Measurements from ENCODE around the gene SUN1.
"Not testable (repeated sequence)": the region's sequence is repeated elsewhere in the genome, so short reads cannot be mapped to it uniquely, and the experiment has no call there.

SUN1 gene

GRCh38 chr7:840001-840600 lies 7.8 kb downstream of the SUN1 start:
- no peak for FAIRE-seq
- DNase-seq (ENCODE audit: insufficient read length, low spot score), result no peak
- no peak for TF ChIP-seq POLR2AphosphoS5 (IDR thresholded peaks at IDR 0.05; ENCODE audit: low read depth, low read length)
- TF ChIP-seq POLR2A (IDR thresholded peaks at IDR 0.05; ENCODE audit: low read depth, low read length), result no peak
- TF ChIP-seq PAX5 (IDR thresholded peaks at IDR 0.05; ENCODE audit: insufficient read depth, low read length, severe bottlenecking), result no peak
- no peak for TF ChIP-seq SPI1 (IDR thresholded peaks at IDR 0.05; ENCODE audit: low read depth, low read length)
- no peak for TF ChIP-seq POU2F2 (IDR thresholded peaks at IDR 0.05; ENCODE audit: low read depth, low read length)
- TF ChIP-seq TAF1 (IDR thresholded peaks at IDR 0.05; ENCODE audit: low read depth, low read length), result no peak

GRCh38 chr7:841943-842342 lies 9.7 kb downstream of the SUN1 start:
- TF ChIP-seq POU2F2 (IDR thresholded peaks at IDR 0.05; ENCODE audit: low read depth, low read length) (no peak), POLR2A (IDR thresholded peaks at IDR 0.05; ENCODE audit: low read depth, low read length) (no peak), SPI1 (IDR thresholded peaks at IDR 0.05; ENCODE audit: low read depth, low read length) (no peak), POLR2AphosphoS5 (IDR thresholded peaks at IDR 0.05; ENCODE audit: low read depth, low read length) (no peak), PAX5 (IDR thresholded peaks at IDR 0.05; ENCODE audit: insufficient read depth, low read length, severe bottlenecking) (no peak), TAF1 (IDR thresholded peaks at IDR 0.05; ENCODE audit: low read depth, low read length) (no peak)
- DNase-seq (ENCODE audit: insufficient read length, low spot score), result no peak
- FAIRE-seq, result no peak

GRCh38 chr7:842431-843031 lies 10.3 kb downstream of the SUN1 start:
- FAIRE-seq, result no peak
- TF ChIP-seq TAF1 (IDR thresholded peaks at IDR 0.05; ENCODE audit: low read depth, low read length), result no peak
- TF ChIP-seq POLR2A (IDR thresholded peaks at IDR 0.05; ENCODE audit: low read depth, low read length), result no peak
- TF ChIP-seq SPI1 (IDR thresholded peaks at IDR 0.05; ENCODE audit: low read depth, low read length), result no peak
- no peak for TF ChIP-seq POU2F2 (IDR thresholded peaks at IDR 0.05; ENCODE audit: low read depth, low read length)
- TF ChIP-seq PAX5 (IDR thresholded peaks at IDR 0.05; ENCODE audit: insufficient read depth, low read length, severe bottlenecking), result no peak
- TF ChIP-seq POLR2AphosphoS5 (IDR thresholded peaks at IDR 0.05; ENCODE audit: low read depth, low read length), result no peak
- DNase-seq (ENCODE audit: insufficient read length, low spot score), result no peak

GRCh38 chr7:843230-843629 lies 11.0 kb downstream of the SUN1 start:
- TF ChIP-seq POLR2A (IDR thresholded peaks at IDR 0.05; ENCODE audit: low read depth, low read length) (no peak), PAX5 (IDR thresholded peaks at IDR 0.05; ENCODE audit: insufficient read depth, low read length, severe bottlenecking) (no peak)
- no peak for DNase-seq (ENCODE audit: insufficient read length, low spot score)
- no peak for FAIRE-seq

GRCh38 chr7:844043-844442 lies 11.8 kb downstream of the SUN1 start:
- no peak for FAIRE-seq
- DNase-seq (ENCODE audit: insufficient read length, low spot score), result no peak
- TF ChIP-seq POLR2A (IDR thresholded peaks at IDR 0.05; ENCODE audit: low read depth, low read length) (no peak), PAX5 (IDR thresholded peaks at IDR 0.05; ENCODE audit: insufficient read depth, low read length, severe bottlenecking) (no peak)

GRCh38 chr7:844514-844913 lies 12.2 kb downstream of the SUN1 start:
- DNase-seq (ENCODE audit: insufficient read length, low spot score) (no peak), FAIRE-seq (no peak)
- no peak for TF ChIP-seq SPI1 (IDR thresholded peaks at IDR 0.05; ENCODE audit: low read depth, low read length)

- TF ChIP-seq SPI1 (IDR thresholded peaks at IDR 0.05; ENCODE audit: low read depth, low read length) (no peak), POLR2A (IDR thresholded peaks at IDR 0.05; ENCODE audit: low read depth, low read length) (no peak), PAX5 (IDR thresholded peaks at IDR 0.05; ENCODE audit: insufficient read depth, low read length, severe bottlenecking) (no peak), TAF1 (IDR thresholded peaks at IDR 0.05; ENCODE audit: low read depth, low read length) (no peak), POU2F2 (IDR thresholded peaks at IDR 0.05; ENCODE audit: low read depth, low read length) (no peak), POLR2AphosphoS5 (IDR thresholded peaks at IDR 0.05; ENCODE audit: low read depth, low read length) (no peak)
- DNase-seq (ENCODE audit: insufficient read length, low spot score), result no peak
- no peak for FAIRE-seq
These were observed 12.8 kb downstream of the SUN1 start for GRCh38 chr7:845091-845490.

- FAIRE-seq (no peak), DNase-seq (ENCODE audit: insufficient read length, low spot score) (no peak)
- TF ChIP-seq TAF1 (IDR thresholded peaks at IDR 0.05; ENCODE audit: low read depth, low read length) (no peak), POU2F2 (IDR thresholded peaks at IDR 0.05; ENCODE audit: low read depth, low read length) (no peak), SPI1 (IDR thresholded peaks at IDR 0.05; ENCODE audit: low read depth, low read length) (no peak), PAX5 (IDR thresholded peaks at IDR 0.05; ENCODE audit: insufficient read depth, low read length, severe bottlenecking) (no peak)
These were observed 13.5 kb downstream of the SUN1 start for GRCh38 chr7:845731-846130.

GRCh38 chr7:846958-847650 lies 14.8 kb downstream of the SUN1 start:
- not testable (repeated sequence) for DNase-seq (ENCODE audit: insufficient read length, low spot score); FAIRE-seq

GRCh38 chr7:847728-848127 lies 15.5 kb downstream of the SUN1 start:
- not testable (repeated sequence) for DNase-seq (ENCODE audit: insufficient read length, low spot score); FAIRE-seq

- DNase-seq (ENCODE audit: insufficient read length, low spot score) (no peak), FAIRE-seq (no peak)
- TF ChIP-seq POLR2AphosphoS5 (IDR thresholded peaks at IDR 0.05; ENCODE audit: low read depth, low read length) (no peak), POU2F2 (IDR thresholded peaks at IDR 0.05; ENCODE audit: low read depth, low read length) (no peak), PAX5 (IDR thresholded peaks at IDR 0.05; ENCODE audit: insufficient read depth, low read length, severe bottlenecking) (no peak), SPI1 (IDR thresholded peaks at IDR 0.05; ENCODE audit: low read depth, low read length) (no peak), TAF1 (IDR thresholded peaks at IDR 0.05; ENCODE audit: low read depth, low read length) (no peak), POLR2A (IDR thresholded peaks at IDR 0.05; ENCODE audit: low read depth, low read length) (no peak)
These were observed 16.9 kb downstream of the SUN1 start for GRCh38 chr7:849145-849544.
